ENCODE results near the gene EML4.

GRCh38 chr2:42246562-42246961, 77.4 kb downstream of the EML4 start:
- TF ChIP-seq CTCF (optimal IDR thresholded peaks at IDR 0.05 in 1 of 3, IDR thresholded peaks at IDR 0.05 in 1 of 3, conservative IDR thresholded peaks at IDR 0.05 in 1 of 3; ENCODE audit: extremely low read depth in 1 of 3, insufficient read depth in 2 of 3, low read length in 3 of 3) (no peak), EZH2 (IDR thresholded peaks at IDR 0.05; ENCODE audit: low read length) (no peak)

Measured in keratinocyte (primary cell).